ENCODE data around the gene DMKN. TPM values are rescaled to one million over a fixed set of nuclear protein-coding genes. Genes with fewer than 3 reads are reported as not detected.

DMKN gene
- total and polyA plus RNA-seq, 4 donors: 1.4 to 9.4 (median 2.4) TPM

DNA sequence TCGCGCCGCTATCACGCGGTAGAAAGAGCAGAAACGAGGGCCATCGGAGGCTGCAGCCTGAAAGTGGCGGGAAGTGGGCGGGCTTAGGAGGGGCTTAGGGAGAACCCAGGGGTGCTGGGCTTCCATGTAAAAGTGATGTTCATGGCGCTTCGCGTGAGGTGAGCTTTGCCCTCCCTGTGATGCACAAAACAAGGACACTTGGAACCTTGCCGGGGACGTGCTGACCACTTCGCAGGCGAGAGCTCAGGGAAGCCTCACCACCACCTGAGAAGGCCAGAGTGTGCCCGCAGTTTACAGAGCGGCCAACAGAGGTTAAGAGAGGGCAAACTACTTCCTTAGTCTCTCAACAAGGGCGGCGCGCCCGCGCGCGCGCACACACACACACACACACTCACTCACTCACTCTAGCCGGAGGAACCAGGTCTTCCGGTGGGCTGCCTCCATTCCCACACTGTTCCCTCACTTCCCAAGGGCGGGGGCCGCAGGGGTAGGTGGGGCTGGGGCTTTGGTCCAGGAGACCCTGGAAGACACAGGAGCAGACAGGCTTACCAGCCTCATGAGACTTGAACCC is 20.5 kb upstream of the DMKN start:
- Histone ChIP-seq H3K27ac (ENCODE audit: low read depth in 1 of 2, low read length in 2 of 2) (no peak overlapping the region), H3K4me1 (ENCODE audit: control insufficient read depth in 4 of 4, insufficient read depth in 4 of 4, low read length in 3 of 4) (peaks cover 0 to 7% (median 0%) of the 10 kb centered on the region in 4 donors), H3K36me3 (ENCODE audit: control insufficient read depth in 4 of 4, insufficient read depth in 3 of 4, low read depth in 1 of 4, low read length in 3 of 4) (no peaks in the 10 kb centered on the region), H3K27me3 (ENCODE audit: control insufficient read depth in 4 of 4, insufficient read depth in 4 of 4, low read length in 3 of 4) (peaks cover 0 to 3% (median 1%) of the 10 kb centered on the region in 4 donors), H3K9me3 (ENCODE audit: control insufficient read depth in 4 of 4, low read length in 3 of 4) (no peaks in the 10 kb centered on the region), H3K9ac (ENCODE audit: low read depth in 1 of 2, low read length in 2 of 2) (no peak overlapping the region), H3K4me3 (ENCODE audit: low read depth in 1 of 3, low read length in 3 of 3) (no peak overlapping the region)
- WGBS: 8% methylated on average over 30 of the region's 30 CpGs
- TF ChIP-seq HNF4A (conservative IDR thresholded peaks at IDR 0.05) (no peak), EGR1 (IDR thresholded peaks at IDR 0.05; ENCODE audit: low read depth in 2 of 2) (no peak), FOXA2 (IDR thresholded peaks at IDR 0.05) (no peak), JUND (IDR thresholded peaks at IDR 0.05) (no peak)
- TF ChIP-seq, protein P1, sequence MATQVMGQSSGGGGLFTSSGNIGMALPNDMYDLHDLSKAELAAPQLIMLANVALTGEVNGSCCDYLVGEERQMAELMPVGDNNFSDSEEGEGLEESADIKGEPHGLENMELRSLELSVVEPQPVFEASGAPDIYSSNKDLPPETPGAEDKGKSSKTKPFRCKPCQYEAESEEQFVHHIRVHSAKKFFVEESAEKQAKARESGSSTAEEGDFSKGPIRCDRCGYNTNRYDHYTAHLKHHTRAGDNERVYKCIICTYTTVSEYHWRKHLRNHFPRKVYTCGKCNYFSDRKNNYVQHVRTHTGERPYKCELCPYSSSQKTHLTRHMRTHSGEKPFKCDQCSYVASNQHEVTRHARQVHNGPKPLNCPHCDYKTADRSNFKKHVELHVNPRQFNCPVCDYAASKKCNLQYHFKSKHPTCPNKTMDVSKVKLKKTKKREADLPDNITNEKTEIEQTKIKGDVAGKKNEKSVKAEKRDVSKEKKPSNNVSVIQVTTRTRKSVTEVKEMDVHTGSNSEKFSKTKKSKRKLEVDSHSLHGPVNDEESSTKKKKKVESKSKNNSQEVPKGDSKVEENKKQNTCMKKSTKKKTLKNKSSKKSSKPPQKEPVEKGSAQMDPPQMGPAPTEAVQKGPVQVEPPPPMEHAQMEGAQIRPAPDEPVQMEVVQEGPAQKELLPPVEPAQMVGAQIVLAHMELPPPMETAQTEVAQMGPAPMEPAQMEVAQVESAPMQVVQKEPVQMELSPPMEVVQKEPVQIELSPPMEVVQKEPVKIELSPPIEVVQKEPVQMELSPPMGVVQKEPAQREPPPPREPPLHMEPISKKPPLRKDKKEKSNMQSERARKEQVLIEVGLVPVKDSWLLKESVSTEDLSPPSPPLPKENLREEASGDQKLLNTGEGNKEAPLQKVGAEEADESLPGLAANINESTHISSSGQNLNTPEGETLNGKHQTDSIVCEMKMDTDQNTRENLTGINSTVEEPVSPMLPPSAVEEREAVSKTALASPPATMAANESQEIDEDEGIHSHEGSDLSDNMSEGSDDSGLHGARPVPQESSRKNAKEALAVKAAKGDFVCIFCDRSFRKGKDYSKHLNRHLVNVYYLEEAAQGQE (IDR thresholded peaks at IDR 0.05): no peak
- TF ChIP-seq, protein P2, sequence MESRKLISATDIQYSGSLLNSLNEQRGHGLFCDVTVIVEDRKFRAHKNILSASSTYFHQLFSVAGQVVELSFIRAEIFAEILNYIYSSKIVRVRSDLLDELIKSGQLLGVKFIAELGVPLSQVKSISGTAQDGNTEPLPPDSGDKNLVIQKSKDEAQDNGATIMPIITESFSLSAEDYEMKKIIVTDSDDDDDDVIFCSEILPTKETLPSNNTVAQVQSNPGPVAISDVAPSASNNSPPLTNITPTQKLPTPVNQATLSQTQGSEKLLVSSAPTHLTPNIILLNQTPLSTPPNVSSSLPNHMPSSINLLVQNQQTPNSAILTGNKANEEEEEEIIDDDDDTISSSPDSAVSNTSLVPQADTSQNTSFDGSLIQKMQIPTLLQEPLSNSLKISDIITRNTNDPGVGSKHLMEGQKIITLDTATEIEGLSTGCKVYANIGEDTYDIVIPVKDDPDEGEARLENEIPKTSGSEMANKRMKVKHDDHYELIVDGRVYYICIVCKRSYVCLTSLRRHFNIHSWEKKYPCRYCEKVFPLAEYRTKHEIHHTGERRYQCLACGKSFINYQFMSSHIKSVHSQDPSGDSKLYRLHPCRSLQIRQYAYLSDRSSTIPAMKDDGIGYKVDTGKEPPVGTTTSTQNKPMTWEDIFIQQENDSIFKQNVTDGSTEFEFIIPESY (IDR thresholded peaks at IDR 0.05): no peak
- no peak for DNase-seq (ENCODE audit: low spot score)

DNA sequence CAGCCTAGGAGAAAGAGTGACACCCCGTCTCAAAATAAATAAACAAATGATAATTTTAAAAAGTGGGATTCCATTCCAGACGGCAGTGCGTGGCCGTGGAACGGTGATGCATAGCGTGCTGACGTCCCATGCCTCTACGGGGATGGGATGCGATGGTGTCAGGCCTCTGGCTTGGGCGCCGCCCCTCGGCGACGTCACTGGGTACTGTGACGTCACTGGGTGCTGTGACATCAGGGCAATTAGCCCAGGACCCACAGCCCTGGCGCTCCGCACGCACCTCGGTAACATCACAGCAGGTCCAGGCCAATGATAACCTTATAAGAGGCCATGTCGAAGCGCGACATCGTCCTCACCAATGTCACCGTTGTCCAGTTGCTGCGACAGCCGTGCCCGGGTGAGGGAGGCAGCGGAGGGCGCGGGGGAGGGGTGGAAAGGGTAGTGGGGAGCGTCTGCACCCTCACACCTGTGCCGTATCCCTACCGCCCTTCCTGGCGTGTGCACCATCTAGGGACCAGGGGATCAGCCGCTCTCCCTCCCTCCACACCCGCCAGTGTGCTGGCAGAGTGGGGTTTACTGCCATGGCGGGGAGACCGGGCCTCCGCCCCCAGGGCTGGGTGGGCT is 19.9 kb upstream of the DMKN start, which contains the start of gene GAPDHS:
Gene GAPDHS, plus strand, starts transcription at position 256 of the 621 bp plus-strand sequence. Its CDS starts 72 bp downstream, at position 328.
- Histone ChIP-seq H3K27me3 (ENCODE audit: control insufficient read depth in 4 of 4, insufficient read depth in 4 of 4, low read length in 3 of 4) (peaks cover 0 to 3% (median 1%) of the 10 kb centered on the region in 4 donors), H3K27ac (ENCODE audit: low read depth in 1 of 2, low read length in 2 of 2) (no peak within 1 kb of the TSS), H3K4me3 (ENCODE audit: low read depth in 1 of 3, low read length in 3 of 3) (no peak within 1 kb of the TSS), H3K36me3 (ENCODE audit: control insufficient read depth in 4 of 4, insufficient read depth in 3 of 4, low read depth in 1 of 4, low read length in 3 of 4) (no peaks in the 10 kb centered on the region), H3K9me3 (ENCODE audit: control insufficient read depth in 4 of 4, low read length in 3 of 4) (no peaks in the 10 kb centered on the region), H3K9ac (ENCODE audit: low read depth in 1 of 2, low read length in 2 of 2) (no peak within 1 kb of the TSS), H3K4me1 (ENCODE audit: control insufficient read depth in 4 of 4, insufficient read depth in 4 of 4, low read length in 3 of 4) (peaks cover 0 to 7% (median 0%) of the 10 kb centered on the region in 4 donors)
- DNase-seq (ENCODE audit: low spot score): no peak
- no peak for TF ChIP-seq YY1 (IDR thresholded peaks at IDR 0.05)
- TF ChIP-seq GABPA (IDR thresholded peaks at IDR 0.05 in 1 of 2, conservative IDR thresholded peaks at IDR 0.05 in 1 of 2): no peak
- 47% methylated on average over 39 of the region's 39 CpGs for WGBS

DNA sequence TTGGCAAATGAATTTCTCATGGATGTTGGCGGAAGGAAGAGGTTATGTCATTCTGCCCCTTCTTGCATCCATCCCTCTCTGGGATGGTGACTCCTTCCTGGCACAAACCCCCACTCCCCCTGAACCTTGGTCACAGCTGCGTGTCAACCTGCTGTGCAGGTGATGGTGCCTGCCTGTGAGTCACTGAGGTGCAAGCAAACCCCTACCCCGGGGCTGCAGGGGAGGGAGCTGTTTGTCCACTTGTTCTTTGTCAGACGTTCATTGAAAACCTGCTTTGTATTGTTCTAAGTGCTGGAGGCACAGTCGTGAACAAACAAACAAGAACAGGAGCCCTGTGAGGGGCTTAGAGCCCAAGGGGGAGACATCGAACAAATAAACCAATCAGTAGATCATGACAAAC is 17.8 kb upstream of the DMKN start:
- no peaks in the 10 kb centered on the region for H3K9me3 ChIP-seq (ENCODE audit: control insufficient read depth in 4 of 4, low read length in 3 of 4)
- no peaks in the 10 kb centered on the region for H3K36me3 ChIP-seq (ENCODE audit: control insufficient read depth in 4 of 4, insufficient read depth in 3 of 4, low read depth in 1 of 4, low read length in 3 of 4)
- TF ChIP-seq RAD21 (IDR thresholded peaks at IDR 0.05): no peak
- no peak for TF ChIP-seq SP1 (IDR thresholded peaks at IDR 0.05)
- peaks cover 0 to 7% (median 0%) of the 10 kb centered on the region in 4 donors for H3K4me1 ChIP-seq (ENCODE audit: control insufficient read depth in 4 of 4, insufficient read depth in 4 of 4, low read length in 3 of 4)
- DNase-seq (ENCODE audit: low spot score): no peak
- WGBS: 30% methylated on average over 6 of the region's 6 CpGs
- H3K4me3 ChIP-seq (ENCODE audit: low read depth in 1 of 3, low read length in 3 of 3): no peak overlapping the region
- H3K9ac ChIP-seq (ENCODE audit: low read depth in 1 of 2, low read length in 2 of 2): no peak overlapping the region
- H3K27me3 ChIP-seq (ENCODE audit: control insufficient read depth in 4 of 4, insufficient read depth in 4 of 4, low read length in 3 of 4): peaks cover 0 to 3% (median 1%) of the 10 kb centered on the region in 4 donors
- H3K27ac ChIP-seq (ENCODE audit: low read depth in 1 of 2, low read length in 2 of 2): no peak overlapping the region
